Stomach (tissue), 9 donors: ENCODE data around the gene SF3A1. TPM values are rescaled to one million over a fixed set of nuclear protein-coding genes. Genes with fewer than 3 reads are reported as not detected.

ENCODE experiments used
- DNase-seq, 2 donors: peaks; one replicate each; pipeline versions ENCODE4 v3.0.0 to v3.0.0-alpha.2; 2013 to 2019
- H3K27ac ChIP-seq, 5 donors: fragments of 200-600 bp in 4 of 5; sonication (generic) in 4 of 5; one replicate each; pipeline ENCODE4 v1.5.1; 2013 to 2019; ENCODE audit warnings: mild to moderate bottlenecking in 1 of 5, moderate library complexity in 1 of 5
- H3K27me3 ChIP-seq, 3 donors: fragments of 200-600 bp; sonication (generic); one replicate each; pipeline ENCODE4 v1.5.1; 2017 to 2019; ENCODE audit warnings: mixed run types in 1 of 3
- H3K36me3 ChIP-seq, 4 donors: fragments of 200-600 bp; sonication (generic); 1 replicate in 3 of 4; 2 replicates in 1 of 4; pipeline ENCODE4 v1.5.1; 2016 to 2019
- H3K4me1 ChIP-seq, 4 donors: fragments of 200-600 bp; sonication (generic); one replicate each; pipeline ENCODE4 v1.5.1; 2016 to 2019
- H3K4me3 ChIP-seq, 4 donors: fragments of 200-600 bp; sonication (generic) in 3 of 4; one replicate each; pipeline ENCODE4 v1.5.1; 2016 to 2019; ENCODE audit warnings: mild to moderate bottlenecking in 1 of 4
- H3K9me3 ChIP-seq, 4 donors: fragments of 200-600 bp; sonication (generic); one replicate each; pipeline ENCODE4 v1.5.1; 2016 to 2019
- CTCF ChIP-seq, 7 experiments: fragments of 450-650 bp in 4 of 7; fragments of 200-600 bp in 3 of 7; sonication (generic) in 3 of 7; IDR thresholded peaks; one replicate each; pipeline ENCODE4 v1.5.1; 2016 to 2019; ENCODE audit warnings: antibody characterized with exemption in 7 of 7, control low read depth in 2 of 7, mild to moderate bottlenecking in 1 of 7
- EP300 ChIP-seq: sonication (generic); formaldehyde crosslinking; IDR thresholded peaks from one replicate; pipeline ENCODE4 v1.6.1; 2017; ENCODE audit warnings: antibody characterized with exemption
- POLR2A ChIP-seq, 4 donors: fragments of 450-650 bp; IDR thresholded peaks; one replicate each; pipeline ENCODE4 v1.6.1; 2016; ENCODE audit warnings: antibody characterized with exemption in 4 of 4, control low read depth in 2 of 4, mild to moderate bottlenecking in 1 of 4, moderate library complexity in 1 of 4
- POLR2AphosphoS5 ChIP-seq, 3 donors: sonication (generic); formaldehyde crosslinking; IDR thresholded peaks; one replicate each; pipeline ENCODE4 v1.6.1; 2016; ENCODE audit warnings: antibody characterized with exemption in 3 of 3
- WGBS, 5 donors: extraction: QIAGEN DNeasy Blood & Tissue Kit in 3 of 5; methylation state at CpG; one replicate each; pipeline versions ENCODE4 v1.1.5 to v1.1.7; 2013 to 2018; 5-methylcytosine and 5-hydroxymethylcytosine counted together
- intact Hi-C: fragments of 100-400 bp; cut with DNase I; formaldehyde crosslinking; loops from one replicate; pipeline ENCODE4 v1.15.1; 2023; ENCODE audit warnings: low total_unique reads
- polyA plus RNA-seq, 3 donors: library from polyadenylated mRNA; stranded (reverse); fragments of 200-250 nt; gene quantifications; one replicate each; pipeline ENCODE4 v1.2.3, GENCODE V29; 2013
- total RNA-seq, 5 donors: library from RNA; depleted of rRNA; stranded (reverse); fragments of >200 nt; gene quantifications; one replicate each; pipeline versions ENCODE4 v1.1.0 to v1.2.3, GENCODE V29; 2014 to 2016
- donor health status: healthy with polysubstance abuse.
- donor health status: Bipolar disorder and iron deficiency.
- donor health status: healthy.

SF3A1 gene
- total and polyA plus RNA-seq, 8 donors: 13.6 to 316 (median 30.6) TPM

- no peak overlapping the region for H3K27ac ChIP-seq
- DNase-seq: no peak
- WGBS, 5 donors: 83 to 89% (median 86%) methylated on average over 16 to 33 of the region's 33 CpGs
- intact Hi-C loops: no loop called here
- peaks cover 0 to 4% (median 0%) of the 10 kb centered on the region in 4 donors for H3K4me1 ChIP-seq
- peaks cover 4 to 16% (median 12%) of the 10 kb centered on the region in 4 donors for H3K36me3 ChIP-seq
- no peaks in the 10 kb centered on the region for H3K9me3 ChIP-seq
- no peaks in the 10 kb centered on the region for H3K27me3 ChIP-seq
- no peak overlapping the region for H3K4me3 ChIP-seq
- TF ChIP-seq CTCF (IDR thresholded peaks at IDR 0.05) (no peak), POLR2AphosphoS5 (IDR thresholded peaks at IDR 0.05) (no peak), EP300 (no peak), POLR2A (IDR thresholded peaks at IDR 0.05) (no peak)
Measured at GRCh38 chr22:30373331-30374325, 16.9 kb upstream of the SF3A1 start.

- TF ChIP-seq POLR2A (IDR thresholded peaks at IDR 0.05): no peak
- TF ChIP-seq CTCF (IDR thresholded peaks at IDR 0.05): no peak
- TF ChIP-seq EP300: no peak
- no peak for TF ChIP-seq POLR2AphosphoS5 (IDR thresholded peaks at IDR 0.05)
- H3K9me3 ChIP-seq: no peaks in the 10 kb centered on the region
Measured at GRCh38 chr22:30372915-30373314, 16.2 kb upstream of the SF3A1 start.

GRCh38 chr22:30371981-30372380 is 15.3 kb upstream of the SF3A1 start:
- WGBS, 5 donors: 71 to 89% (median 79%) methylated on average over 12 to 13 of the region's 13 CpGs
- Histone ChIP-seq H3K27ac (no peak overlapping the region), H3K4me1 (peaks cover 0 to 4% (median 0%) of the 10 kb centered on the region in 4 donors), H3K36me3 (peaks cover 0 to 5% (median 3%) of the 10 kb centered on the region in 4 donors), H3K27me3 (no peaks in the 10 kb centered on the region), H3K4me3 (no peak overlapping the region), H3K9me3 (no peaks in the 10 kb centered on the region)
- no peak for DNase-seq
- no peak for TF ChIP-seq POLR2A (IDR thresholded peaks at IDR 0.05)
- TF ChIP-seq POLR2AphosphoS5 (IDR thresholded peaks at IDR 0.05): no peak
- intact Hi-C loops: no loop called here

More at GRCh38 chr22:30372915-30373314, 16.2 kb upstream of the SF3A1 start:
- H3K4me3 ChIP-seq: no peak overlapping the region
- intact Hi-C loops: no loop called here
- no peak for DNase-seq
- no peak overlapping the region for H3K27ac ChIP-seq
- H3K36me3 ChIP-seq: peaks cover 4 to 14% (median 12%) of the 10 kb centered on the region in 4 donors
- WGBS, 5 donors: 60 to 70% (median 68%) methylated on average over 5 to 8 of the region's 8 CpGs
- peaks cover 0 to 4% (median 0%) of the 10 kb centered on the region in 4 donors for H3K4me1 ChIP-seq
- no peaks in the 10 kb centered on the region for H3K27me3 ChIP-seq

- intact Hi-C loops: no loop called here
Measured at GRCh38 chr22:30371321-30371720, 14.6 kb upstream of the SF3A1 start.

More at GRCh38 chr22:30371321-30371720, 14.6 kb upstream of the SF3A1 start:
- Histone ChIP-seq H3K27me3 (no peaks in the 10 kb centered on the region), H3K9me3 (no peaks in the 10 kb centered on the region), H3K36me3 (peaks cover 0 to 4% (median 2%) of the 10 kb centered on the region in 4 donors), H3K4me3 (no peak overlapping the region), H3K27ac (no peak overlapping the region), H3K4me1 (peaks cover 0 to 4% (median 0%) of the 10 kb centered on the region in 4 donors)
- WGBS, 5 donors: 88 to 97% (median 91%) methylated on average over 1 to 9 of the region's 9 CpGs
- DNase-seq: no peak
- TF ChIP-seq CTCF (IDR thresholded peaks at IDR 0.05) (no peak), POLR2AphosphoS5 (IDR thresholded peaks at IDR 0.05) (no peak), EP300 (no peak), POLR2A (IDR thresholded peaks at IDR 0.05) (no peak)
